GM12801 (cell line): ENCODE results near the gene PLEKHM2.

Source experiments
- CTCF ChIP-seq: IDR thresholded peaks from one replicate; pipeline ENCODE4 v1.5.1; 2011; ENCODE audit warnings: control low read depth; ENCODE audit not compliant: insufficient read length; ENCODE audit errors: extremely low read depth

Gene PLEKHM2

GRCh38 chr1:15654091-15654690, 29.9 kb upstream of the PLEKHM2 start:
- TF ChIP-seq CTCF: no peak

- TF ChIP-seq CTCF: no peak
These were observed 27.7 kb upstream of the PLEKHM2 start for GRCh38 chr1:15656464-15656863.

DNA sequence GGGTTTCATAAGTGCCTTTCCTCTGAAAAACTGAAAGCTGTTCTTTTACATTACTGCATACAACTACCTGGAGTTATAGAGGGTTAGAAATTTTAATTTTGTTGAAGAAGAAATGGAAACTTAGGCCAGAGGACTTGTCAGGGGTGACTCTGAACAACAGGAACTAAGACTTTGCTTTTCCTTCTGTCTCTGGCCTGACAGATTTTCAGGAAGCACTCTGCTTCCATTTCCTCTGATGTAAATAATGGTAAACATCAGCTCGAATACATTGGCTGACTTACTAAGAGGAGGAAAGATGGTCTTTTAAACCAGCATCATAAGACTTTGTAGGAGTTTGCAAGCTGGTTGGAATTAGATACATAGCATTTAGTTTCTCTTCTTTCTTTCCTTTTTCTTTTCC, 27.1 kb upstream of the PLEKHM2 start:
- TF ChIP-seq CTCF: no peak

- no peak for TF ChIP-seq CTCF
These were observed 24.0 kb upstream of the PLEKHM2 start for GRCh38 chr1:15660151-15660550.

GRCh38 chr1:15662477-15662876, 21.6 kb upstream of the PLEKHM2 start:
- no peak for TF ChIP-seq CTCF

- TF ChIP-seq CTCF: no peak
These were observed 20.2 kb upstream of the PLEKHM2 start for GRCh38 chr1:15663925-15664324.

DNA sequence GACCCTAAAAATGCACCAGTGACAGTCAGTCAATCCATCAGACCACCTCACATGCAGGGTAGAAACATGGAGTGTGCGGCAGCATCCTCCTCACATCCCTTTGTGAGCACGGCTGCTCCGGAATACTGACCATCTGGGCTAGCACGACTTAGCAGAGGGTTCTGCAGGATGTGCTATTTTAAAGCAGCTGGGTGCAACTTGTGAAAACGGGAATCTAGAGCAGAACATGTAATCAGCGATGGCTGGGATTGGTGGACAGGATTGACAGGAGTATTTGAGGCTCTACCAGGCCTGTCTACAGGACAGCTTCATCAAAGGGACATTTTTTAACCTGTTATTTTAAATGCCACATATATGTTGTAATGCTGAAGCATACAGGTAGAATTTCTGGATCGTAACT, 16.8 kb upstream of the PLEKHM2 start:
- TF ChIP-seq CTCF: no peak
